ENCODE measurements around the gene SLCO2A1. TPM values are rescaled to one million over a fixed set of nuclear protein-coding genes. Genes with fewer than 3 reads are reported as not detected.
"Not testable (repeated sequence)": the region's sequence is repeated elsewhere in the genome, so short reads cannot be mapped to it uniquely, and the experiment has no call there.

SLCO2A1 gene
- 59.2 TPM for total RNA-seq
- long read RNA-seq, full-length matches to known transcripts, result 8 of 100 reads
- long read RNA-seq, partial matches to known transcripts, result 46 of 100 reads
- long read RNA-seq, other reads (novel, unspliced or antisense), result 46 of 100 reads

DNA sequence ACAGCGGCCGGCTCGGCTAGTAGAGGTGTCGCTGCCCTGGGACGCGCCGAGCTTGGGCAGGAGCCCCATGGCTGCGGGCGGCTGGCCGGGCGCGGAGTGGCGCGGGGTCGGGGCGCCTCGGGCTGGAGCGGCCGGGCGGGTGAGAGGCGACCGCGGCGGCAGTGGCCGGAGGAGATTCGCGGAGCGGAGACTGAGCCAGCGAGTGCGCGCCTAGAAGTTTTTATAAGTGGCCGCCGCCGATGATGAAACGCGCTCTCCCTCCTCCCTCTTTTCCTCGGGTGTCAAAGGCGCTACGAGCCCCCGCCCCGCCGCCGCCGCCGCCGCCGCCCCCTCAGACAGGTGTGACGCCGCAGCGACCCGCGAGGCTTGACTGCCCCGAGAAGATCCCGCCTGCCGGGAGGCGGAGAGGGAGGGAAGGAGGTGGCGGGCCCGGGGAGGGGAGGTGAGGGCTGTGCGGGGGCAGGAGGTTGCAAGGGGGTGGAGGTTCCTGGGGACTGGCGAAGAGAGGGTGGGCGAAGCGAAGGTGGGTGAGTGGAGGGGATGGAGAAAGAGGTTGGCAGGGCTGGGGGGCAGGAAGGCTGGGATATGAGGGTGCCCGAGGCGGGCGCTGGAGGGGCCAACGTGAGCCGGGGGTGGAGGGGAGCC, at the start of gene SLCO2A1:
Gene SLCO2A1, minus strand, starts transcription at position 192 of the 645 bp plus-strand sequence. Its CDS starts 123 bp downstream, at position 69.
- intact Hi-C loops (cut with DNase I), result loop anchor here (5.0 kb wide), 1 partner anchor 83 kb away; no protein-coding TSS in a partner anchor
- DNase-seq (ENCODE audit: low spot score), result no peak

DNA sequence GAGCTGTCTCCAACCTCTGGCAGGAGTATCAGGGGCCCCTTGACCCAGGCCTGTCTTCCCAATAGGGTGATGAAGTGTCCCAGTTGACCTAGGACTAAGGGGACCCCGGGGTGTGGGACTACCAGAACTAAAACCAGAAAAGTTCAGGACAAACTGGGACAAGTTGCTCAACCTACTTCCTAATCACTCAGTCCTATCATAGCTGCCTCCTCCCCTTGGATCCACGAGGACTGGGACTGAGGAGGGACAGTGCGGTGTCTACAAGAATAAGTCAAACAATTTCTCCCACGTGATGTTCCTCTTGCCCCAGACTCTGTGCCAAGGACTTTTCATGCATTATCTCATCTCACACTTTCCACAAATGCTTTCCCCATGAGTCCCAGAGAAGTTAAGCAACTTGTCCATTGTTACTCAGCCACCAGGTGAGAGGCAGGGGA, 49.4 kb upstream of the SLCO2A1 start:
- intact Hi-C loops (cut with DNase I), result no loop called here
- DNase-seq (ENCODE audit: low spot score), result peak; percentile 26

DNA sequence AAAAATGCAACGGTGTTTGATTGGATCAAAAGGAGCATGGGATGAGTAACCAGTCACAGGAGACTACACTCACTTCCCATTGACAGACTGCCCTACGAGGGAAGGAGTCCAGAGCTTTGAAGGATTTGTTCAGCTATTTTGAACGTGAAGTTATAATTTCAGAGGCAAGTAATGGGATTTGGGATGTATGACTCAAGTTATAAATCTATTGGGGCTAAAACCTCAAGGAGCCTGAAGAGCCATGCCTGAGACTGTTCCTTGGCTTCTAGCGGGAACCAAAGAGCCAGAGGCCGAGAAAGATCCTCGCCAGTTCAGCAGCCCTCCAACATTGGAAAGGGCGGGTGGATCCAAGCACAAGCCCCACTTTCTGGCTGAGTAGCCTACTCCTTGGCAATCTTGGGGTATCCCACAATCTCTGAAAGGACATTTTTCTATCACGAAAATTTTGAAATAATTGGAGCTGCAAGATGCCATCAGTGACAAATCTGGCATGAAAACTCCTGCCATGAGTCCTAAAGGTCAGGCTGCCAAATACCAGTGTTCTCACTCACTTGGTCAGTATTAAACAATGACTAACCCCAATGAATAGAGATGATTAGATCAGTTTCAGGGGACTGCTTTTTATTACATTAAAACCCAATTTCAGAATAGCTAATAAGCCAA, 48.6 kb upstream of the SLCO2A1 start:
- intact Hi-C loops (cut with DNase I), result no loop called here
- DNase-seq (ENCODE audit: low spot score), result peak; percentile 17

DNA sequence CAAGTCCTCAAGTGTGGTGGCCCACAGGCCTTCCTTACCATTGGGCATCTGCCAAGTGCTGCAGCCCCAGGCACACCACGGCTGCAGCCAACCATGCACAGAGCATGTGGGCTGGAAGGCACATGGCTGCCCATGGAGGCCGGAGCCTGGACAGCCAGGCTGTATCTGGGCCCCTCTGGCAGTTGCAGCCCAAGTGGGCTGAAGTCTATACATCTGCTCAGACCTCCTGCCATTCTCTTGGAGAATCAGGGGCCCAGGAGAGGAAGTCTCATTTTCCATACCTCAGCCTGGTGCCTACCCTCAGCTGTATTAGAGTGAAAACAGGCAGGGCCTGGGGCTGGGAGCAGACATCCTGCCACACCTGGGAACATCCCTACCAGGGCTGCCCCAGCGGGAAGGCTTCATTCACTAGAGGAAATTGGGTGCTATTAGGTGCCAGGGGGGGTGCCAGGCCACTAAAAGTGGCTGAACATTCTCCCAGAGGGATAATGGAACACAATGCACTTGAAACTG, 48.0 kb upstream of the SLCO2A1 start:
- intact Hi-C loops (cut with DNase I), result no loop called here
- DNase-seq (ENCODE audit: low spot score), result peak; percentile 10

DNA sequence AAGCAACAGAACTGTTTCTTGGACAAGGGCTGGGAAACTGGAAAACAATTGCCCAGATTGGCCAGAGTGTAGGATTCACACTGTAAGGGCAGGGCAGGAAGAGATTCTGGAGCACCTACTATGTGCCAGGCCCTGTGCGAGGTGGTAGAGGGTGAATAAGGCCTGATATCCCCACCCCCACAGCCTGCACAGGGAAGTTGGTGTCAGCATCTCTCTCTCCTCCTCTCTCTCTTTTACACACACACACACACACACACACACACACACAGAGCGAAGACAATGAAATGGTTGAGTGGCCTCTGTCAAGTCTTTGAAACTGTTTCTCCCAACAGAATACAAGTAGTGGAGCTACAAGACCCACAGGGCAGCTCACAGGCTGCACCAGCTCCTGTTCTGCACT, 47.1 kb upstream of the SLCO2A1 start:
- intact Hi-C loops (cut with DNase I), result no loop called here
- no peak for DNase-seq (ENCODE audit: low spot score)

DNA sequence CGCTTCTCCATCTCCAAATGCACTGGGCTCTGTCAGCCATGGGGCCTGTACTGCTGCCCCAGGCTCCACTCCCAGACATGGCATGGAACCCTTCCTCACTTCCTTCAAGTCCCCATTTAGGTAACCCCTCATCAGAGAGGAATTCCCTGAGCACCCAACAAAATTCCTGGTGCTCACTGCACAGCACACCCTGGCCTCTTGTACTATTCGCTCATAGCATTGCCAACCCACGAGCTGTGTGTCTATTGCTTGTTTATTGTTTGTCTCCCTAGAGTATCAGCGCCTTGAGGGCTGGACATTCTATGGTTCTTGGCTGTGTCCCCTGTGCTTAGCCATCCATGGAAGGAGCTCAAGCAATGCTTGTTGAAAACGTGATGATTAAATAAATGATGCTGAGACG, 46.1 kb upstream of the SLCO2A1 start:
- DNase-seq (ENCODE audit: low spot score), result no peak
- intact Hi-C loops (cut with DNase I), result no loop called here

DNA sequence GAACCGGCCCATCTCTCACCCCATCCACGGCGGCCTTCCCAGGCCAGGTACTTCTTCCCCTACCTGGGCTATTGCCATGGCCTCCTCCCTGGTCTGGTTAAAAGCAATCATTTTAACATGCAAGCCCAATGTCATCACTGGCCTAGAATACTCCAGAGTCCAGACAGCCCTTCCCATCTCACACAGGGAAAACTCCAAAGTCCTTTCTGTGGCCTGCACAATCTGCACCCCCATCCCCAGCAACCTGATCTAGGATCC, 45.8 kb upstream of the SLCO2A1 start:
- intact Hi-C loops (cut with DNase I), result no loop called here

DNA sequence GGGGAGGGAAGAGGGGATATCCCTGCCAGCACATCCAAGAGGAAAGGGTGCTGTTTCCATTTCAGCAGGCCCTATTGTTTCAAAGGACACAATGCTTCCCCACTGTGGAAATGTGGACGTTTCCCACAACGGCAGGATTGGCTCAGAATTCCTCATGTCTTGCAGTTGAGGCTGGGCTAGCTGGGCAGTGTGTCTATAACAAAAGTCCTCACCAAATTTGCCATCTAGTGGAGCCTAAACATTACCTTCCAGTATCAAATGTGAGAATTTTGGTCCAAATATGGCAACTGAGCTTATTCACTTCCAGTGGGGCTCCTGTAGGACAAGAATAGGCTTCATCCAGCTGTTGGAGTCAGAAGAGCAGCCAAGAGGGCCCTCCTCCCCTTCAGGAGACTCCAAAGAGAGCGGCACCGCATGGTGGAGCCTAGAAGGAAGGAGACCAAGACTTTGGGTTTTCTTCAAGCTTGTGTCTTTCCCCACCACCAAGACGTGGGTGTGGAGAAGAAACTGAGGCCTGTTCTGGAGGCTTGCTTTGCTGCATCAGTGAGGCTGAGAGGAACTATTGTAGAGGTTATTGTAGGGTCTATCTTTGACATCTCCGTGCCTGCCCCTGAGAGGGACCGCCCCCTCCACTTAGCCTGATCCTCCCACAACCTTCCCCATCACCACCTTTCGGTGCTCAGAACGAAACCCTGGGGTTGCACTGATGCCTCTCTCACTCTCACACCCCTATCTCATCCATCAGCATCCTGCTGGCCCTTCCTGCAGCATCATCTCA, 45.3 kb upstream of the SLCO2A1 start:
- intact Hi-C loops (cut with DNase I), result no loop called here
- DNase-seq (ENCODE audit: low spot score), result peak; percentile 56

More for the DNA sequence above, 45.8 kb upstream of the SLCO2A1 start:
- no peak for DNase-seq (ENCODE audit: low spot score)

DNA sequence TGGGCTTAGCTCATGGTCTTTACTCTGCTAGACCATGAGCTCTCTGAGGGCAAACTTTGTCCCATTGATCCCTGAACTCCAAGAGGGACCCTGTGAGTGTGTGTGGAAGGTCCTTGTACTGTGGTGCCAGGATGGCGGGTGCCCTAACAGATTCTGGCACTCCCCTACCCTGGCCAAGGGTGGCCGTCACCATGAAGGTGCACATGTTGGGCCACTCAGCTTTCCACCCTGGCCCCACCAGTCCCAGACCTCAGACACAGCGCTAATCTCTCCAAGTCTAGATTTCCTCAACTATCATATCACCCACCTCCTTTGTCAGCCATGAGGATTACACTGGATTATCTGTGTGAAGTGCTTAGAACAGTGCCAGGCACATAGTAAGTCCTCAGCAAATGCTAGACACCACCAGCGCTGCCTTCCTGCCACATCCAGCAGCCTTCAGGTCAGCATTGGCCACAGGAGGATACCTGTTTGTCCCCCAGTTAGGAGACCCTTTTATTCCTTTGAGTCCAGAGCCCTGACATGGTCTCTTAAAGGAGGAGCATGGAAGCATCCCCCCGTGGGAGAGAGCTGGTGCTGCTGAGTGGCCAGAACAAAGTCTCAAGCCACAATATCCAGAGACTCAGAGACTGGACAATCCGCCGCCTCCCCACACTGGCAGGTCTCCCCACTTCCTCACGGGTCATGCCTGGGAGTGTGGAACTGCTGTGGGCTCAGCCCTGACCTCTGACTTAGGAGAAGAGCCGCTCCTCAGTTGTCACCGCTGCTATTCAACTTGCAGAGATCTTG, 44.5 kb upstream of the SLCO2A1 start:
- DNase-seq (ENCODE audit: low spot score), result peak; percentile 35

DNA sequence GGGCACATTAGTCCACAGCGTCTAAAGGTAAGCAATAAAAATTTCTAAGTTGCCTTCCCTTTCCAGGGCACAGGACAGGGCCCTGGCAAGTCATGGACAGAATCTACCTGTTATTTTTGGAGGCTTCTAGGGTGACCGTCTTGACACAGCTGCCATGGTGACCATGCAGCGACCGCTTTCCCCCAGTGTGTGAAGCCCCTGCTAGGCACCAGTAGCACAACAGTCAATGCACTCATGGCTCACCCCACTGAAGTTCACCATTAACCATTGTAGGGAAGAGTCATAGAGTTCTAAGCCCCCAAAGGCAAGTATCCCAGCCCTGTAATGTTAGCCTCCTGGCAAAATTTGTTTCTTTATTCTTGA, 43.8 kb upstream of the SLCO2A1 start:
- intact Hi-C loops (cut with DNase I), result no loop called here

More for the DNA sequence above, 44.5 kb upstream of the SLCO2A1 start:
- intact Hi-C loops (cut with DNase I), result no loop called here

DNA sequence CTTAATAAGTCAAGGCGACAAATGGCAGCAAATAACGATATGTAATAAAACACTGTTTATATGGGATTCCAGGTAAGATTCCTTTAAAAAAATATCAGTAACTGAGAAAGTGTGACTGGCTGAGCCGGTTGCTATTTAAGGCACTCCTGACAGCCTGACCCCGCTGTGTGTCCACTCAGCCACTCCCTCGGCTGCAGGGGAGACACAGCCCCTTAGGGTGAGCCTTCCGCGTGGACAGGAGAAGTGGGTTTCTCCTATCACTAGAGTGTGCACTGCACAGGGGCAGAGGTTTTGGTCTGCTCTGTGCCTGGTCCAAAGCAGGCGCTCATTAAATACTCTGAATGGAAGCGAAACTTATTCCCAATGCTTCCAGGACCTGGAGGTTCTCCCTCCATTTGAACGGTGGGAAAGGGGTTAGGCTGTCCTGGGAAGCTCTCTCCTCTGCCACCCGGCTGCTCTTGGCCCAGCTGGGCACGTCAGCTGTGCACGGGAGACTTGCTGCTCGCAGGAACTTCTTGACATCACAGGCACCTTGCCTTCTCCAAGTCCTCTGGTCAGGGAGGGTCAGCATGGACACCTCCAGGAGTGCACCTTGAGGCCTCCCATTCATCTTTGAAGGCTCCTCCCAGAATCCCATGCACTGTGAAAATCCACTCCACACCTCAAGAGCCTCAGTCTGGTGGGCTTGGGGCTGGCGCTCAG, 43.3 kb upstream of the SLCO2A1 start:
- peak; percentile 54 for DNase-seq (ENCODE audit: low spot score)
- intact Hi-C loops (cut with DNase I), result no loop called here

More for the DNA sequence above, 43.8 kb upstream of the SLCO2A1 start:
- DNase-seq (ENCODE audit: low spot score), result no peak

DNA sequence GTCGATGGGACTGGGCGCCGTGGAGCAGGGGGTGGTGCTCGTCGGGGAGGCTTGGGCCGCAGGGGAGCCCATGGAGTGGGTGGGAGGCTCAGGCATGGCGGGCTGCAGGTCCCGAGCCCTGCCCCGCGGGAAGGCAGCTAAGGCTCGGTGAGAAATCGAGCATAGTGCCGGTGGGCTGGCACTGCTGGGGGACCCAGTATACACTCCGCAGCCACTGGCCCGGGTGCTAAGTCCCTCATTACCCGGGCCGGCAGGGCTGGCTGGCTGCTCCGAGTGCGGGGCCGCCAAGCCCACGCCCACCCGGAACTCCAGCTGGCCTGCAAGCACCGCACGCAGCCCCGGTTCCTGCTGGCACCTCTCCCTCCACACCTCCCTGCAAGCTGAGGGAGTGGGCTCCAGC, 40.6 kb upstream of the SLCO2A1 start:
- DNase-seq (ENCODE audit: low spot score), result peak; percentile 68
- intact Hi-C loops (cut with DNase I), result not testable (repeated sequence)

DNA sequence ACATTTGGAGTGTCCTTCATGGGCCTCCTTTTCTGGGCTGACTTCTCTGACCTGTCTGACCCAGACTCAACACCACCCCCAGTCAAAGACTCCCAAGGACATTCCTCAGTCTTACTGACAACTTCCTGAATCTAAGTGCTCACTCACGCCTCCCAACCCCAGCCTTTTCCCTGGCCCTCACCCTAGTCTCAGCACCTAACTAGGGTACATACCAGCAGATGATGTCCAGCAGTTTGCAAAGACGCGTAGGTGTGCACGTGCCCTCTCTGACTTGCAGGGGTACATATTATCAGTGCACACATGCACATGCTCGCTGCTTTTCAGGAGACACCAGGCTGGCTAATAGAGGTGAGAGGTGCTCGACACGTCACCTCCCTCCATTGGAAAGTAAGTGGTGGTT, 38.7 kb upstream of the SLCO2A1 start:
- intact Hi-C loops (cut with DNase I), result no loop called here
- DNase-seq (ENCODE audit: low spot score), result peak; percentile 46

DNA sequence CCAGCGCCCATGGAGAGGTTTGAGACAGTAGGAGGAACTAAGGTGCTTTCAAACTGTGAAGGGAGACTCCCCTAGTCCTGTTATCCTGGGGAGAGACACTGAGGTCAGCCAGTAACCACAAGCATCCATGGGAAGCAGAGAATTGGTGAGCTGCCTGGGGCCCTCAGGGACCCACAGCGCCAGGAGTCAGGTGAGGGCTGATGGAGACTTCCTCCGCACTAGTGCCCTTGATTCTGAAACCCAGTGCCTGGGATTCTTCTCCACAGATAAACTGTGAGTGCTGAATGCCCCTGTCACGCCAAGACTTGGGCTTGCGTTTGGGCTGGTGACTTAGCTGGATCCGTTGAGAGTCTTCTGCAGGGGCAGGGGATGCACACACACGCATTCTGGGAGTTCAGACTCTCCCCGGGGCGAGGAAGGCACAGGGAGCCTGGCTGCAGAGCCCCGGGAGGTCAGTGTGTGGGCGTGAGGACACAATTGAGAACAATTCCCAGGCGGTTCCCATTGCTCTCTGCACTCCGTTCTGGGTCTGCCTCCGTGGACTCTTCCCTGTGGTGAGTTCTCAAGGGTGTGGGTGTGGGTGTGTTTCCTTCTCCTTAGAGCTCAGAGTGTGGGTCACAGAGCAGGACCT, 37.9 kb upstream of the SLCO2A1 start:
- intact Hi-C loops (cut with DNase I), result no loop called here
- DNase-seq (ENCODE audit: low spot score), result peak; percentile 66

DNA sequence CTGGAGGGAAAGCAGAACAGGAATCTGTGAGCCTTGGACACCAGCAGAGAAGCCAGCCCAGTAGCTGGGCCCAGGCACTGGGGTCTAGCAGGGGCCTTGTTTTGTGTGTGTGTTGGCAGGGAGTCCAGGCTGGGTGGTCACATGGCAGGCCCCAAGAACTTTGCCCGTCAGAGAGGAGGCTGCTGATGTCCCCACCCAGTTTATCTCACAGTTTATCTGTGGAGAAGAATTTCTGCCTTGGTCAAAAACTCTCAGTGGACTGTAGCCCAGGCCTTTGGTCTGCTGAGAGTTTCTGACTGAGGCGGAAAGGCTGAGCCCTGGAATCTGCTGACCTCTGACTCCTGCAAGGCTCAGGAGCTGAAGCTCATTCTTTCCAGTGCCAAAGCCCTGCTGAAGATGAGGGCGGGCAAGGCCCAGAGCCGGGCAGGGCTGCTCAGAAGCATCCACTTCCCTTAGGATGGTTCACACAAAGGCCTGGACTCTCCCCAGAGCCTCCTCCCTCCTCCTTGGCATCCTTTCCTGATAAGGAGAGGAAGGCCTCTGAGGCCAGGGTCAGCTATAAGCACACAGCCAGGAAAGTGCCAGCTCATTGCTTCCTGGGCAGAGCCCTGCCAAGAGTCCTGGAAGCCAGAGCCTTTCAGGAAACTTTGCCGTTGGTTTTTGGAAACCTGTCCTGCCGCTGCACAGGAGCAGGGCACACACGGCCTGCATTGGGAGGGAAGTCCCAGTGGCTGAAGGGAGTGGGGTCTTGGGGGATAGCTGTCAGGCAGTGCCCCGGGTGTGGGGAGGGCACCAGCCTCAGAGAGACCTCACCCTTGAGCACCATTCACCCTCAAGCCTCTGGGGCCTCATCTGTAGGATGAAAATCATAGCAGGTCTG, 37.2 kb upstream of the SLCO2A1 start:
- intact Hi-C loops (cut with DNase I), result no loop called here
- DNase-seq (ENCODE audit: low spot score), result peak; percentile 74

DNA sequence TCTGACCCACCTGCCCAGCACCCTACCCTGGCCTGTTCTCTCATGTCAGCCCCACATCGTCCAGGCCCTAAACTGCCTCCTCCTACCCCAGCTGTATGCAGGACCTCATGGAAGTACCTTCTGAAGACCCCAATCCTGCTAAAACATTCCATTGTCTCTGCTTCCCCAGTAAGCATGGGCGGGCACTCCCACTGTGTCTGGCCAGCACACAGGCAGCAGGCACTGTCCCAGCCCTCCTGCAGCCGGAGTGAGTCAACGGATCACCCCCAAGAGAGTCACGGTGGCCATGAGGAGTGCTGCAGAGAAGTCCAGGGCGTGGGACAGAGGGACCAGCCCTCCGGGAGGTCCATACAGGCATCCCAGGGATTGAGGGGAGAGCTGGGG, 36.4 kb upstream of the SLCO2A1 start:
- DNase-seq (ENCODE audit: low spot score), result peak; percentile 72

DNA sequence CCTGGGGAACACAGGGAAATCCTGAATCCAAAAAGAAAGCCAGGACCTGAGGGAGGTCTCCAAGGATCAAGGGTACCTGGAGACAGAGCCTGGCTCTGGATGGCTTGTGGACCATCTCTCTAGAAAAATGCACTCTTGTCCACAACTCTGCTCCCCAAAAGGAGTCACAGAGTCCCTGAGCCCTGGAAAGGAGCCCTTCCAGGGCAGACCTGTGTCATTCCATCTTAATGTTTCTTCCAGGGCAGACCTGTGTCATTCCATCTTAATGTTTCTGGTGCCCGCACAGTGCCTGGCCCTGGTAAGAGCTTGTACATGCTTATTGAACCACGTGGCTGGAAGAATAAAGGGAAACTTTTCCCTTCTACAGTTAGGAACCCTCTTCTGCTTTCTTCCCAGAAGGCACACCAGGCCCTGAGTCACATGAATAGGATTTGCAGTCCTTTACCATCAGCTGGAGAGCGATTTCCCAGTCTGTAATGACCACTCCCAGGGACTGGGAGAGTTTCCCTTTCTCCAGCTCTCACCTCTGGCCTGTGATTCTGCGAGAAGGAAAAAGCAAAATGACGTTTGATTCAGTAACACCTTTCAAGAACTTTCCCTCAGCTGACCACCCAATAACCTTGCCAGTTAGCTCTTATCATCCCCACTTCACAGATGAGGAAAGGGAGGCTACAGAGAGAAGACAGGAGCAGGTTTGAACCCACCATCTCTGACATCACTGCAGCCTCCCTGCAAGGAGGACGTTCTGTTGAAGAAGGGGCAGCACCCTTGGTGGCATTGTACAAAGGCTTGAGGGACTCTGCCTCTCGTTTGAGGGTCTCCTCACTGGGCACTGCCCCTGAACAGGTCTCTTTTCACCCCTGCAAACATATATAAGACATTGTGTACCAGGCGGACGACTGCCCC, 35.8 kb upstream of the SLCO2A1 start:
- intact Hi-C loops (cut with DNase I), result no loop called here
- peak; percentile 72 for DNase-seq (ENCODE audit: low spot score)

More for the DNA sequence above, 36.4 kb upstream of the SLCO2A1 start:
- intact Hi-C loops (cut with DNase I), result no loop called here

All from cardiac septum (tissue), 1 donor.